Measurements from ENCODE around the gene COL24A1.
"Not testable (repeated sequence)": the region's sequence is repeated elsewhere in the genome, so short reads cannot be mapped to it uniquely, and the experiment has no call there.

COL24A1 gene

GRCh38 chr1:85998105-85998855 lies 158.3 kb downstream of the COL24A1 start:
- DNase-seq (ENCODE audit: low read depth in 1 of 2, low spot score in 1 of 2), result no peak

DNA sequence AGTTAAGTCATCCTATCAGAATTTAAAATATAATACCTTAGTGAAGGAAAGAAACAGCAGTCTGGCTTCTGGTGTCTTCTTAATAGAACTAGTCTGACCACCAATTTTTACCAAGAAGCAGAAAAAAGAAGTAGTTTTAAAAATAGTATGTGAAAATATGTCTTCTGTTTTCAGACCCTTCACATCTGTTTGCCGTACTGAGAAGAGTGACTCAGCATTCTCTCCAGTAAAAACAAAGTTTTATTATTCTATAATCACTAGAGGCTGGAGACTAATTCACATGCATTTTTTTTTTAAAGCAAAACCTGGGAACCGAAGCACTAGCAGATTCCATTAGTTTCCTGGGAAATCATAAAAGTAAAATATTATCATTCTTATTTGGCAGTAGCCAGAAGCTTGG lies 163.8 kb downstream of the COL24A1 start:
- no peak for DNase-seq (ENCODE audit: low read depth in 1 of 2, low spot score in 1 of 2)

- DNase-seq (ENCODE audit: low read depth in 1 of 2, low spot score in 1 of 2), result no peak
Measured at GRCh38 chr1:85991261-85991660, 165.3 kb downstream of the COL24A1 start.

GRCh38 chr1:85984636-85985035 lies 171.9 kb downstream of the COL24A1 start:
- no peak for DNase-seq (ENCODE audit: low read depth in 1 of 2, low spot score in 1 of 2)

DNA sequence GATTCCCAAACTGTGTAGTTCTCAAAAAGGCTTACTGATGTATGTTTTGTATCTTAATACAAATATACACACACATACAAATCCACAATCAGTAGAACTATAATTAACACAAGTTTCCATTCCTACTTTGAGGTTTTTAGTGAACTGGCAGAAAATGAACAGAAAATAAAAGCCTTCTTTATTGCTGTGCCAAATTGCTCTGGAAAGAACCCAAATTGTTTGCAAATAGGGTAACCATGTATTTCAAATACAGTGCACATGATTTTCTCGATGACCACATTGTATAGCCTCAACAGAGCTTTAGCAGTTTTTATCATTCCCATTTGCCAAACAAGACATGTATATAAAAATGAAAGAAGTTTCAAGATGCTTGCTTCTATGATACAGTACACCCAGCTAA lies 173.3 kb downstream of the COL24A1 start:
- DNase-seq (ENCODE audit: low read depth in 1 of 2, low spot score in 1 of 2), result no peak

- DNase-seq (ENCODE audit: low read depth in 1 of 2, low spot score in 1 of 2), result no peak
Measured at GRCh38 chr1:85976516-85977205, 179.9 kb downstream of the COL24A1 start.

DNA sequence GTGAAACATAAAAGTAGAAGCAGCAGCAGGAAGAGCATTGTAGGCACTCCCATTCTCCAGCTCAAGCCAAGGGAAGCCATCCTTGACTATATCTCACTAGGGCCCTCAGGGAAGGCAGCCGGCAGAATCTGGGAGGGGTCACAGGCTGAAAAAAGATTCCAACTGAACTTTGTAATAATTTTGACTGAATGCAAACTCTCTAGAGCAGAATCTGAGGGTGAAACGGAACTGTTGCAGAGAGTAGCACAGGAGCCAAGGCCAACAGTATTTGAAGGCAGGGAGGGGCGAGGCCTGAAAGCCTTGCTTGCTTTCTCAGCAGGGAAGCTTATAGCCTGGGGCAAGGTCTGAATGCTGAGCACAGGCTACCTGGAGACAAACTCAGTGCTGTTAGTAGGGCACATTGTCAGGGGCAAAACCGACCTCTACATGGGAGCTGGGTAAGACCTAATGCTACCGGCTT lies 180.6 kb downstream of the COL24A1 start:
- DNase-seq (ENCODE audit: low read depth in 1 of 2, low spot score in 1 of 2), result no peak

DNA sequence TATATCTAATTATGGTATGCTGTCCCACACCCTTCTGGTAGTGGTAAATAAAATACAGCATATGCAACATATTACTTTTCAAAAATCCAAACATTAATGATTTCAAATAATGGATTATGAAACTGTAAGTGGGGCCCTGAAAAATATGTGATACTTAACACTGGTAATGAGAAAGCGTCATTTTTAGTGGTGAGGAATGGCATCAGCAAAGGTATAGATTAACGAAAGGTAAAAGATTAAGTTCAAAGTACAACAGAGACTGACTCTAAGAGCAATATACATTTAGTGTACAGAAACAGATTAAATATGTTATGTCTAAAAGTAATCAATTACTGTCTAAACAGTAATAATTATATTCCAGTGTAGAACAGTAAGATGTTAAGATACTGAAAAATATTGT lies 194.1 kb downstream of the COL24A1 start:
- no peak for DNase-seq (ENCODE audit: low read depth in 1 of 2, low spot score in 1 of 2)

- DNase-seq (ENCODE audit: low read depth in 1 of 2, low spot score in 1 of 2), result no peak
Measured at GRCh38 chr1:85957760-85958159, 198.8 kb downstream of the COL24A1 start.

- DNase-seq (ENCODE audit: low read depth in 1 of 2, low spot score in 1 of 2), result not testable (repeated sequence)
Measured at GRCh38 chr1:85955218-85955617, 201.4 kb downstream of the COL24A1 start.

- no peak for DNase-seq (ENCODE audit: low read depth in 1 of 2, low spot score in 1 of 2)
Measured at GRCh38 chr1:85952460-85952859, 204.1 kb downstream of the COL24A1 start.

DNA sequence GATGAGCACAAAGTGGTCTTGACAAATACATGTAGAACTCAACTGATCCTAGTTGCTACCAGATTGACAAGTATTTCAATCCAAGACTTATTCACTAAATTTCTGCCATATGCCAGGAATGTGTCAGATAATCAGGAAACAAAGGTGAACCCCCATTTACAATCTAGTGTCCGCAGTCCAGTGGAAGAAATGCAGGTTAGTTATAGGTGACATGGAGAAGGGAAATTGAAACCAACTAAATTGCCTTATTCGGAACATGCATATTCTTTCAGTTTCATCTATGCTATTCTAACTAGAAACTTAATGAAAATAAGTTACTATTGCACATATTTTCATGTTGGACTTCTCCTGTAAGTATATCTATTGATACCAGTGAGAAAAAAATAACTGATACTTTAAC lies 209.4 kb downstream of the COL24A1 start:
- no peak for DNase-seq (ENCODE audit: low read depth in 1 of 2, low spot score in 1 of 2)

- DNase-seq (ENCODE audit: low read depth in 1 of 2, low spot score in 1 of 2), result no peak
Measured at GRCh38 chr1:85943945-85944344, 212.6 kb downstream of the COL24A1 start.

DNA sequence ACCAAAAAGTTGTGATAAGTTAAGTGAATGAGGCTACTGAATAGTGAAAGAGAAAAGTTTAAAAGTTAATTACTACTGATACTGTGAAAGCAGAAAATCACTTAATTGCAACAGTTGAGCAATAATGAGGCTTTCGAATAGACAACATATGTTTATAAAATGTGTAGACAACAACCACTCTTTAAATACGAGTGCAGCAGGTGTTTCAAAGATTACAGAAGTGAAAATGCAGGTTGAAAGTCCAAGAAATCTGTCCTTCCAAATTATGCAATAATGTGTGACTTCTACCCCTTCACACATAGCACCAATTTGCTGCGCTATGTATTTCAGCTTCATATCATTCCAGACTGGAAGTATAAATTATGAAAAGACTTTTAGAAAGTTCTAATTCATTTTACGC lies 213.0 kb downstream of the COL24A1 start:
- DNase-seq (ENCODE audit: low read depth in 1 of 2, low spot score in 1 of 2), result no peak

GRCh38 chr1:85940656-85941306 lies 215.8 kb downstream of the COL24A1 start:
- DNase-seq (ENCODE audit: low read depth in 1 of 2, low spot score in 1 of 2), result no peak

DNA sequence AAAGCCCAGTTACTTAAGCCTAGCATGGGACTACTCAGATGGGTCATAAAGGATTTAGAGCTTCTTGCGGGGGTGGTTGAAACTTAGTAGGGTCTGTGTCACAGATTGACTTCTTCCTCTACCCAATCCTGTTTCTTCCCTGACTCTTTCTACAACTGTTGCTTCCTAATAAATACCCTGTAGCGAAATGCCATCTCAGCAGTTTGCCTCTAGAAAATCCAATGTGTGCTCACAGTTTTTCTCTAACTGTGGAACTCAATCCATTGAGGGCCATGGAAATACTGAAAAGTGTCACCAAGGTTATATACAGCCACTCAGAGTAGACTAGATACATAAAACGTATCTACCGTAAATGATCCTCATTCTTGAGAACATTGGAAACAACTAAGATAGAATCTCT lies 217.7 kb downstream of the COL24A1 start:
- no peak for DNase-seq (ENCODE audit: low read depth in 1 of 2, low spot score in 1 of 2)

GRCh38 chr1:85936470-85936869 lies 220.1 kb downstream of the COL24A1 start:
- no peak for DNase-seq (ENCODE audit: low read depth in 1 of 2, low spot score in 1 of 2)

DNA sequence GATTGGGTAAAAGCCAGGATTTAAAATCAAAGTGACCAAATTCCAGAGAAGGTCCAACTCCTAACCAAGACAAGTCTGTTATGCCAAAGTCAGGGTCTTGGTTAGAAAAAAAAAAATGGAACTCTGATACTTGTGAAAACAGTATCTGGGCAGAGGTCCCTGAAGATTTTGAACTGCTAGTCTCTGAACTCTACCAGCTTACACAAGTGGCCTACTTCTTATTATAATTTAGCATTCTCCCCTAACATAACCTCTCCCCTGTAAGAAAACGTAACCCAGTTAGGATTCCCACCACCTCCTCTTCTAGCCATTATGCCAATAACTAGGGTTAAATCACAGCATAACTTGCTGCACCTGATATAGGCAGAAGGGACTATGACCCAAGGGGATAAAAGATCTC lies 220.5 kb downstream of the COL24A1 start:
- no peak for DNase-seq (ENCODE audit: low read depth in 1 of 2, low spot score in 1 of 2)

DNA sequence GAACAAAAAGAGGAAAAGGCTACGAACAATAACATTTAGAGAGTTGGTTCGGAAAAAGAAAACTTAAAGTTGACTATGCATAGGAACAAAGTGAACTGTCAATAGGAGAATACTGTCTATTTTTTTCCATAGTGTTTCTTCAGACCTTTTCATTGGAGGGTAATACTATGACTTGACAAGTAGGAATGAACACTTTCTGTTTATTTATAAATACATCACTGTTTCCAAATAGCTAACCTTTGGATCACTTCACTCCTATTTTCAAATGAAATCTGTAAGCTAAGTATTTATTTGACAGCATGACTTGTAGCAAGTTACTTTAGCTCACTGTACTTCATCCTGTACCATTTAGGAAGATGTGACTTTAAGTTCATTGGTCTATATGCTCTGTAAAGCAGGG lies 221.3 kb downstream of the COL24A1 start:
- no peak for DNase-seq (ENCODE audit: low read depth in 1 of 2, low spot score in 1 of 2)

- no peak for DNase-seq (ENCODE audit: low read depth in 1 of 2, low spot score in 1 of 2)
Measured at GRCh38 chr1:85934516-85934915, 222.1 kb downstream of the COL24A1 start.

- no peak for DNase-seq (ENCODE audit: low read depth in 1 of 2, low spot score in 1 of 2)
Measured at GRCh38 chr1:85933961-85934360, 222.6 kb downstream of the COL24A1 start.

DNA sequence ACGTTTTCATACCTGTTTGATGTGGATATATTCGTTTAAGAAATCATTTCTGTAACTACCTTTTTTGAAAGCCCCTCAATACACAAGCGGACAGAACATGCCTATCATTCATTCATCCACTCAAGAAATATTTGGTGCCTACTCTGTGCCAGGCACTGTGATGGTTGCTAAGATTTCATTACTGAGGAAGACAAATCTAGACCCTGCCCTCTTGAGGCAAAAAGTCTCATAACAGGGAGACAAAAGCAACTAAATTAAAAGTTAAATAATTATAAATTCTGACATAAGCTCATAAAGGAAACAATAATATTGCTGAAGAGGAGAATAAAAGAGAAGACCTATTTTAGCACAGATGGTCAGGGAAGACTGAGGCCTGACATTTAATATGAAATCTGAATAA lies 244.8 kb downstream of the COL24A1 start:
- DNase-seq (ENCODE audit: low read depth in 1 of 2, low spot score in 1 of 2), result no peak

Measured in activated CD4-positive, alpha-beta T cell treated with anti-CD3 and anti-CD28 coated beads, Interleukin-2, amount 50 U/mL, for 24 hours (primary cell).